Measurements from ENCODE around the gene TAGAP.

TAGAP gene

GRCh38 chr6:159074876-159075275, 30.1 kb upstream of the TAGAP start:
- Histone ChIP-seq H3K9ac (ENCODE audit: low read length) (no peak overlapping the region), H3K4me1 (ENCODE audit: control insufficient read depth, low read depth, low read length) (no peaks in the 10 kb centered on the region), H3K4ac (ENCODE audit: low read depth, low read length) (no peak overlapping the region), H2BK5ac (ENCODE audit: low read length) (no peak overlapping the region), H3K56ac (ENCODE audit: low read length) (no peak overlapping the region), H3K4me3 (ENCODE audit: low read length) (no peak overlapping the region), H3K27ac (ENCODE audit: low read depth, low read length) (no peak overlapping the region), H3K36me3 (ENCODE audit: control insufficient read depth, insufficient read depth, low read length) (no peaks in the 10 kb centered on the region), H3K79me2 (ENCODE audit: control insufficient read depth, insufficient read depth, low read length) (no peaks in the 10 kb centered on the region), H3K23ac (ENCODE audit: low read length) (no peak overlapping the region), H2BK120ac (ENCODE audit: low read depth, low read length) (no peak overlapping the region), H3K27me3 (ENCODE audit: insufficient read depth, low read length, poor library complexity) (no peaks in the 10 kb centered on the region), H3K79me1 (ENCODE audit: low read length) (no peaks in the 10 kb centered on the region), H4K8ac (ENCODE audit: low read depth, low read length) (no peak overlapping the region), H2AK5ac (ENCODE audit: low read length) (no peak overlapping the region), H3K18ac (ENCODE audit: low read length) (no peak overlapping the region), H3K4me2 (ENCODE audit: low read length) (no peak overlapping the region), H4K5ac (ENCODE audit: low read length) (no peak overlapping the region), H2BK15ac (replicated peaks; ENCODE audit: low read depth) (no peak overlapping the region)
- DNase-seq: no peak
- WGBS (ENCODE audit: extremely low coverage, insufficient coverage, low lambda C conversion rate): no CpG with 5 or more reads among the region's 2 CpGs

GRCh38 chr6:159074120-159074684, 29.4 kb upstream of the TAGAP start:
- Histone ChIP-seq H3K79me1 (ENCODE audit: low read length) (no peaks in the 10 kb centered on the region), H3K18ac (ENCODE audit: low read length) (no peak overlapping the region), H2BK15ac (replicated peaks; ENCODE audit: low read depth) (no peak overlapping the region), H3K23ac (ENCODE audit: low read length) (no peak overlapping the region), H3K36me3 (ENCODE audit: control insufficient read depth, insufficient read depth, low read length) (no peaks in the 10 kb centered on the region), H2AK5ac (ENCODE audit: low read length) (no peak overlapping the region), H3K27me3 (ENCODE audit: insufficient read depth, low read length, poor library complexity) (no peaks in the 10 kb centered on the region), H3K4me1 (ENCODE audit: control insufficient read depth, low read depth, low read length) (no peaks in the 10 kb centered on the region), H3K56ac (ENCODE audit: low read length) (peak overlapping the region; percentile 58), H3K9ac (ENCODE audit: low read length) (peak overlapping the region; percentile 45), H4K8ac (ENCODE audit: low read depth, low read length) (no peak overlapping the region), H3K4ac (ENCODE audit: low read depth, low read length) (no peak overlapping the region), H3K4me3 (ENCODE audit: low read length) (peak overlapping the region; percentile 34), H3K79me2 (ENCODE audit: control insufficient read depth, insufficient read depth, low read length) (no peaks in the 10 kb centered on the region), H4K5ac (ENCODE audit: low read length) (no peak overlapping the region), H3K4me2 (ENCODE audit: low read length) (peak overlapping the region; percentile 47), H2BK120ac (ENCODE audit: low read depth, low read length) (no peak overlapping the region), H3K27ac (ENCODE audit: low read depth, low read length) (no peak overlapping the region), H2BK5ac (ENCODE audit: low read length) (no peak overlapping the region)
- DNase-seq: peak; percentile 83
- WGBS (ENCODE audit: extremely low coverage, insufficient coverage, low lambda C conversion rate): no CpG with 5 or more reads among the region's 3 CpGs

- H3K79me1 ChIP-seq (ENCODE audit: low read length): no peaks in the 10 kb centered on the region
- H4K8ac ChIP-seq (ENCODE audit: low read depth, low read length): no peak overlapping the region
- H3K56ac ChIP-seq (ENCODE audit: low read length): no peak overlapping the region
- H3K79me2 ChIP-seq (ENCODE audit: control insufficient read depth, insufficient read depth, low read length): no peaks in the 10 kb centered on the region
- H3K23ac ChIP-seq (ENCODE audit: low read length): no peak overlapping the region
- no peak overlapping the region for H4K5ac ChIP-seq (ENCODE audit: low read length)
- no peaks in the 10 kb centered on the region for H3K36me3 ChIP-seq (ENCODE audit: control insufficient read depth, insufficient read depth, low read length)
- H3K4ac ChIP-seq (ENCODE audit: low read depth, low read length): no peak overlapping the region
- H2AK5ac ChIP-seq (ENCODE audit: low read length): no peak overlapping the region
- no peaks in the 10 kb centered on the region for H3K27me3 ChIP-seq (ENCODE audit: insufficient read depth, low read length, poor library complexity)
- no peak overlapping the region for H3K4me3 ChIP-seq (ENCODE audit: low read length)
- no peak overlapping the region for H2BK15ac ChIP-seq (replicated peaks; ENCODE audit: low read depth)
- no CpG with 5 or more reads among the region's 7 CpGs for WGBS (ENCODE audit: extremely low coverage, insufficient coverage, low lambda C conversion rate)
- H3K9ac ChIP-seq (ENCODE audit: low read length): no peak overlapping the region
- H3K4me2 ChIP-seq (ENCODE audit: low read length): no peak overlapping the region
- no peak overlapping the region for H2BK120ac ChIP-seq (ENCODE audit: low read depth, low read length)
- H3K18ac ChIP-seq (ENCODE audit: low read length): no peak overlapping the region
- H2BK5ac ChIP-seq (ENCODE audit: low read length): no peak overlapping the region
- DNase-seq: no peak
- no peak overlapping the region for H3K27ac ChIP-seq (ENCODE audit: low read depth, low read length)
- no peaks in the 10 kb centered on the region for H3K4me1 ChIP-seq (ENCODE audit: control insufficient read depth, low read depth, low read length)
Measured at GRCh38 chr6:159071843-159072769, 27.3 kb upstream of the TAGAP start.

GRCh38 chr6:159068904-159069578, 24.2 kb upstream of the TAGAP start:
- no peak overlapping the region for H3K56ac ChIP-seq (ENCODE audit: low read length)
- peak overlapping the region; percentile 14 for H3K4me2 ChIP-seq (ENCODE audit: low read length)
- no peaks in the 10 kb centered on the region for H3K79me2 ChIP-seq (ENCODE audit: control insufficient read depth, insufficient read depth, low read length)
- H2BK5ac ChIP-seq (ENCODE audit: low read length): no peak overlapping the region
- no peak overlapping the region for H3K18ac ChIP-seq (ENCODE audit: low read length)
- DNase-seq: peak; percentile 25
- no peak overlapping the region for H4K5ac ChIP-seq (ENCODE audit: low read length)
- no peak overlapping the region for H3K4me3 ChIP-seq (ENCODE audit: low read length)
- no peak overlapping the region for H2BK15ac ChIP-seq (replicated peaks; ENCODE audit: low read depth)
- H3K4me1 ChIP-seq (ENCODE audit: control insufficient read depth, low read depth, low read length): no peaks in the 10 kb centered on the region
- no CpG with 5 or more reads among the region's 17 CpGs for WGBS (ENCODE audit: extremely low coverage, insufficient coverage, low lambda C conversion rate)
- no peak overlapping the region for H4K8ac ChIP-seq (ENCODE audit: low read depth, low read length)
- no peak overlapping the region for H2BK120ac ChIP-seq (ENCODE audit: low read depth, low read length)
- H3K27me3 ChIP-seq (ENCODE audit: insufficient read depth, low read length, poor library complexity): no peaks in the 10 kb centered on the region
- H3K36me3 ChIP-seq (ENCODE audit: control insufficient read depth, insufficient read depth, low read length): no peaks in the 10 kb centered on the region
- no peak overlapping the region for H3K27ac ChIP-seq (ENCODE audit: low read depth, low read length)
- no peak overlapping the region for H3K9ac ChIP-seq (ENCODE audit: low read length)
- H3K4ac ChIP-seq (ENCODE audit: low read depth, low read length): no peak overlapping the region
- no peak overlapping the region for H3K23ac ChIP-seq (ENCODE audit: low read length)
- no peaks in the 10 kb centered on the region for H3K79me1 ChIP-seq (ENCODE audit: low read length)
- no peak overlapping the region for H2AK5ac ChIP-seq (ENCODE audit: low read length)

GRCh38 chr6:159067334-159067733, 22.5 kb upstream of the TAGAP start:
- Histone ChIP-seq H3K23ac (ENCODE audit: low read length) (no peak overlapping the region), H3K79me2 (ENCODE audit: control insufficient read depth, insufficient read depth, low read length) (no peaks in the 10 kb centered on the region), H3K4ac (ENCODE audit: low read depth, low read length) (no peak overlapping the region), H2AK5ac (ENCODE audit: low read length) (no peak overlapping the region), H3K18ac (ENCODE audit: low read length) (no peak overlapping the region), H2BK15ac (replicated peaks; ENCODE audit: low read depth) (no peak overlapping the region), H3K79me1 (ENCODE audit: low read length) (no peaks in the 10 kb centered on the region), H3K4me3 (ENCODE audit: low read length) (no peak overlapping the region), H3K4me1 (ENCODE audit: control insufficient read depth, low read depth, low read length) (no peaks in the 10 kb centered on the region), H3K27me3 (ENCODE audit: insufficient read depth, low read length, poor library complexity) (no peaks in the 10 kb centered on the region), H4K8ac (ENCODE audit: low read depth, low read length) (no peak overlapping the region), H3K27ac (ENCODE audit: low read depth, low read length) (no peak overlapping the region), H2BK120ac (ENCODE audit: low read depth, low read length) (no peak overlapping the region), H3K4me2 (ENCODE audit: low read length) (no peak overlapping the region), H2BK5ac (ENCODE audit: low read length) (no peak overlapping the region), H3K9ac (ENCODE audit: low read length) (no peak overlapping the region), H4K5ac (ENCODE audit: low read length) (no peak overlapping the region), H3K36me3 (ENCODE audit: control insufficient read depth, insufficient read depth, low read length) (no peaks in the 10 kb centered on the region), H3K56ac (ENCODE audit: low read length) (no peak overlapping the region)
- DNase-seq: no peak
- WGBS (ENCODE audit: extremely low coverage, insufficient coverage, low lambda C conversion rate): no CpG with 5 or more reads among the region's 12 CpGs
